Heart right ventricle (tissue), 16 donors: ENCODE results near the gene LRRC27. TPM values are rescaled to one million over a fixed set of nuclear protein-coding genes. Genes with fewer than 3 reads are reported as not detected.

ENCODE experiments used
- ATAC-seq, 8 donors: fragments of 200-7000 bp; cut with Tn5 transposase; one replicate each; pipeline ENCODE4 v1.9.1; 2020; ENCODE audit warnings: mild to moderate bottlenecking in 8 of 8, moderate library complexity in 8 of 8, moderate number of reproducible peaks in 1 of 8
- DNase-seq, 2 donors: peaks; one replicate each; pipeline ENCODE4 v3.0.0-alpha.2; 2020
- H3K27ac ChIP-seq, 10 donors: fragments of 200-600 bp; sonication (generic) in 2 of 10; one replicate each; pipeline versions ENCODE4 v1.5.0 to v1.8.0; 2020 to 2022; ENCODE audit warnings: mild to moderate bottlenecking in 3 of 10
- H3K27me3 ChIP-seq, 7 donors: fragments of 200-600 bp; one replicate each; pipeline ENCODE4 v1.8.0; 2021 to 2022; ENCODE audit warnings: mild to moderate bottlenecking in 2 of 7
- H3K36me3 ChIP-seq, 9 donors: fragments of 200-600 bp; sonication (generic) in 1 of 9; one replicate each; pipeline versions ENCODE4 v1.5.0 to v1.8.0; 2020 to 2022; ENCODE audit warnings: mild to moderate bottlenecking in 2 of 9
- H3K4me1 ChIP-seq, 9 donors: fragments of 200-600 bp; sonication (generic) in 1 of 9; one replicate each; pipeline versions ENCODE4 v1.5.0 to v1.8.0; 2020 to 2022; ENCODE audit warnings: mild to moderate bottlenecking in 4 of 9
- H3K4me3 ChIP-seq, 10 donors: fragments of 200-600 bp; sonication (generic) in 2 of 10; one replicate each; pipeline versions ENCODE4 v1.5.0 to v1.8.0; 2020 to 2022; ENCODE audit warnings: mild to moderate bottlenecking in 7 of 10, moderate library complexity in 2 of 10
- H3K9me3 ChIP-seq, 11 donors: fragments of 200-600 bp in 10 of 11; sonication (generic) in 2 of 11; one replicate each; pipeline versions ENCODE4 v1.5.0 to v1.8.0; 2013 to 2022; ENCODE audit warnings: mild to moderate bottlenecking in 2 of 11, control low read depth in 1 of 11, moderate library complexity in 1 of 11
- CTCF ChIP-seq, 9 donors: fragments of 200-600 bp; sonication (generic) in 2 of 9; IDR thresholded peaks; one replicate each; pipeline versions ENCODE4 v1.5.0 to v1.8.0; 2021 to 2022; ENCODE audit warnings: antibody characterized with exemption in 9 of 9, mild to moderate bottlenecking in 5 of 9, moderate library complexity in 1 of 9
- WGBS, 2 donors: extraction: QIAGEN DNeasy Blood & Tissue Kit; methylation state at CpG; one replicate each; pipeline ENCODE4 v1.1.7; 2013; ENCODE audit warnings: inconsistent platforms in 1 of 2; 5-methylcytosine and 5-hydroxymethylcytosine counted together
- intact Hi-C, 10 donors: fragments of 100-400 bp; cut with DNase I; formaldehyde crosslinking; loops; one replicate each; pipeline versions ENCODE4 v1.11.1 to v1.14.2; 2022
- polyA plus RNA-seq, 2 donors: library from polyadenylated mRNA; stranded (reverse); fragments of 200-250 nt; gene quantifications; one replicate each; pipeline ENCODE4 v1.2.3, GENCODE V29; 2013
- total RNA-seq, 10 donors: library from RNA; stranded (reverse); fragmentation: NEBNext Ultra II Directional in 3 of 10; extraction: Animal tissue kit (Norgen Biotek cat#: 25700) in 3 of 10; gene quantifications; one replicate each; pipeline versions ENCODE4 v1.2.1 to v1.2.4, GENCODE V29; 2021 to 2023
- donor health status: Arrhythmogenic right ventricular cardiomyopathy.
- donor health status: ischemic (EF 13 %, LVEDD 7.1; RV severe dilation, severe dysfunction).
- donor health status: healthy with polysubstance abuse.
- donor health status: DM: no; HTN: yes; CAD: no.
- donor health status: DM: no; HTN: no; CAD: no.
- donor health status: ischemic (EF 25% LVEDD 6.9; RV normal size, moderate dysfunction).
- donor health status: ischemic (EF 25% LVEDD 5.7; RV mildly dilated, moderate dysfunction).
- donor health status: healthy.
- donor health status: DM: yes; HTN: yes; CAD: no.
- donor health status: Ischemic cardiomyopathy.
- donor health status: ischemic (EF 35%, LVEDD 5.7; RV mildly dilated, moderate dysfunction).
- donor health status: nonischemic (EF 11% LVEDD 7.7; RV severe dilation, severe dysfunction).
- donor health status: DM: yes; HTN: yes; CAD: no.
- donor health status: PGD.
- donor health status: ischemic (EF 29% LVEDD 5.4; RV normal size, mild dysfunction).
- donor health status: nonischemic (EF 23%, LVEDD 6.1; RV moderate dilation, normal function).

Gene LRRC27
- total and polyA plus RNA-seq, 12 donors: 3.0 to 8.1 (median 4.7) TPM

GRCh38 chr10:132365102-132365501 lies 33.1 kb downstream of the LRRC27 start:
- peaks cover 0 to 36% (median 0%) of the 10 kb centered on the region in 9 donors for H3K36me3 ChIP-seq
- DNase-seq (no peak), ATAC-seq (no peak)
- no peaks in the 10 kb centered on the region for H3K27me3 ChIP-seq
- no peaks in the 10 kb centered on the region for H3K4me1 ChIP-seq
- intact Hi-C loops: no loop called here
- 90 to 95% methylated on average over 9 of the region's 9 CpGs for WGBS, 2 donors
- H3K27ac ChIP-seq: no peak overlapping the region
- H3K9me3 ChIP-seq: peaks cover 0 to 13% (median 0%) of the 10 kb centered on the region in 11 donors
- no peak for TF ChIP-seq CTCF (IDR thresholded peaks at IDR 0.05)
- H3K4me3 ChIP-seq: no peak overlapping the region

- TF ChIP-seq CTCF (IDR thresholded peaks at IDR 0.05): no peak
- Histone ChIP-seq H3K27me3 (no peaks in the 10 kb centered on the region), H3K9me3 (peaks cover 0 to 13% (median 0%) of the 10 kb centered on the region in 11 donors), H3K4me1 (no peaks in the 10 kb centered on the region), H3K4me3 (no peak overlapping the region), H3K36me3 (peaks cover 0 to 36% (median 0%) of the 10 kb centered on the region in 9 donors), H3K27ac (no peak overlapping the region)
- WGBS, 2 donors: 92 to 97% methylated on average over 8 of the region's 8 CpGs
- DNase-seq (no peak), ATAC-seq (no peak)
- intact Hi-C loops: no loop called here
Observed at GRCh38 chr10:132366006-132366405, 34.0 kb downstream of the LRRC27 start.

GRCh38 chr10:132366499-132366898 lies 34.5 kb downstream of the LRRC27 start:
- H3K36me3 ChIP-seq: peaks cover 0 to 36% (median 0%) of the 10 kb centered on the region in 9 donors
- H3K27ac ChIP-seq: no peak overlapping the region
- no peaks in the 10 kb centered on the region for H3K4me1 ChIP-seq
- ATAC-seq (no peak), DNase-seq (no peak)
- H3K27me3 ChIP-seq: no peaks in the 10 kb centered on the region
- WGBS, 2 donors: 83 to 85% methylated on average over 9 of the region's 9 CpGs
- no peak overlapping the region for H3K4me3 ChIP-seq
- H3K9me3 ChIP-seq: peaks cover 0 to 13% (median 0%) of the 10 kb centered on the region in 11 donors
- intact Hi-C loops: no loop called here
- TF ChIP-seq CTCF (IDR thresholded peaks at IDR 0.05): no peak

- H3K4me3 ChIP-seq: no peak overlapping the region
Observed at GRCh38 chr10:132368391-132368790, 36.4 kb downstream of the LRRC27 start.

More at GRCh38 chr10:132368391-132368790, 36.4 kb downstream of the LRRC27 start:
- peaks cover 0 to 3% (median 0%) of the 10 kb centered on the region in 7 donors for H3K27me3 ChIP-seq
- peaks cover 0 to 36% (median 0%) of the 10 kb centered on the region in 9 donors for H3K36me3 ChIP-seq
- intact Hi-C loops: no loop called here
- no peaks in the 10 kb centered on the region for H3K4me1 ChIP-seq
- H3K27ac ChIP-seq: no peak overlapping the region
- 71 to 90% methylated on average over 4 of the region's 4 CpGs for WGBS, 2 donors
- TF ChIP-seq CTCF (IDR thresholded peaks at IDR 0.05): no peak
- ATAC-seq (no peak), DNase-seq (no peak)
- H3K9me3 ChIP-seq: peaks cover 0 to 13% (median 0%) of the 10 kb centered on the region in 11 donors
